T-cell (primary cell): ENCODE data around the gene LXN. TPM values are rescaled to one million over a fixed set of nuclear protein-coding genes. Genes with fewer than 3 reads are reported as not detected.

ENCODE experiments used
- ATAC-seq, 4 experiments: fragments of 200-7000 bp in 3 of 4; fragments of 150-1000 bp in 1 of 4; cut with Tn5 transposase; replicated peaks in 1 of 4; 1 replicate in 3 of 4; 2 replicates in 1 of 4; pipeline ENCODE4 v1.10.0; 2021; ENCODE audit warnings: moderate library complexity in 3 of 4, mild to moderate bottlenecking in 2 of 4, moderate number of reproducible peaks in 1 of 4
- CTCF ChIA-PET, 2 donors: fragments of 300-600 bp; sonication (Branson Sonifier 250); formaldehyde crosslinking; loops; one replicate each; lab custom pipeline; 2022; ENCODE audit warnings: antibody characterized with exemption in 2 of 2; lab: Charles Lee
- POLR2A ChIA-PET, 2 donors: fragments of 300-600 bp; sonication (Branson Sonifier 250); formaldehyde crosslinking; loops; one replicate each; lab custom pipeline; 2022; ENCODE audit warnings: antibody characterized with exemption in 2 of 2; lab: Charles Lee
- DNase-seq, 35 experiments: peaks; one replicate each; pipeline versions ENCODE4 v3.0.0 to v3.0.0-alpha.2; 2013 to 2023
- H3K27ac ChIP-seq: one replicate; pipeline ENCODE4 v1.5.1; 2013; ENCODE audit warnings: low read length
- H3K27me3 ChIP-seq, 2 experiments: replicated peaks in 1 of 2; 1 replicate in 1 of 2; 2 replicates in 1 of 2; pipeline versions ENCODE4 v1.6.1 to v1.7.0; 2013; ENCODE audit warnings: low read length in 1 of 2, mixed read lengths in 1 of 2; ENCODE audit not compliant: control insufficient read depth in 2 of 2, insufficient read depth in 2 of 2; ENCODE audit errors: extremely low read depth in 1 of 2
- H3K36me3 ChIP-seq, 2 donors: 1 replicate in 1 of 2; 2 replicates in 1 of 2; pipeline versions ENCODE4 v1.6.1 to v1.7.0; 2013; ENCODE audit warnings: low read length in 1 of 2; ENCODE audit not compliant: control insufficient read depth in 2 of 2, insufficient read depth in 1 of 2; ENCODE audit errors: extremely low read depth in 1 of 2
- H3K4me1 ChIP-seq, 2 experiments: 1 replicate in 1 of 2; 2 replicates in 1 of 2; pipeline versions ENCODE4 v1.6.1 to v1.7.0; 2013; ENCODE audit warnings: low read length in 2 of 2, mixed read lengths in 1 of 2; ENCODE audit not compliant: insufficient read depth in 2 of 2, control insufficient read depth in 1 of 2; ENCODE audit errors: extremely low read depth in 1 of 2
- H3K4me3 ChIP-seq, 2 donors: 1 replicate in 1 of 2; 2 replicates in 1 of 2; pipeline versions ENCODE4 v1.5.1 to v1.7.0; 2013; ENCODE audit warnings: mild to moderate bottlenecking in 2 of 2, low read length in 1 of 2, moderate library complexity in 1 of 2; ENCODE audit not compliant: control insufficient read depth in 1 of 2; ENCODE audit errors: extremely low read depth in 1 of 2
- H3K9me3 ChIP-seq: 2 replicates; pipeline ENCODE4 v1.7.0; 2013
- H3K27ac Mint-ChIP-seq, 2 donors: one replicate each; pipeline ENCODE4 v1.8.0; 2020 to 2021; ENCODE audit warnings: mild to moderate bottlenecking in 2 of 2, mixed read lengths in 2 of 2
- H3K27me3 Mint-ChIP-seq, 2 donors: one replicate each; pipeline ENCODE4 v1.8.0; 2021 to 2022; ENCODE audit warnings: mixed read lengths in 2 of 2
- H3K36me3 Mint-ChIP-seq: one replicate; pipeline ENCODE4 v1.8.0; 2021; ENCODE audit warnings: mixed read lengths
- H3K4me1 Mint-ChIP-seq, 3 donors: one replicate each; pipeline ENCODE4 v1.8.0; 2020 to 2022; ENCODE audit warnings: mixed read lengths in 3 of 3, mild to moderate bottlenecking in 1 of 3
- H3K4me3 Mint-ChIP-seq, 3 donors: one replicate each; pipeline ENCODE4 v1.8.0; 2020 to 2022; ENCODE audit warnings: mild to moderate bottlenecking in 3 of 3, mixed read lengths in 3 of 3, moderate library complexity in 3 of 3
- H3K9me3 Mint-ChIP-seq, 3 donors: one replicate each; pipeline ENCODE4 v1.8.0; 2020 to 2022; ENCODE audit warnings: mixed read lengths in 3 of 3
- WGBS: methylation state at CpG from one replicate; pipeline ENCODE4 v1.1.5; 2013; ENCODE audit warnings: missing lambda C conversion rate; ENCODE audit not compliant: insufficient coverage; 5-methylcytosine and 5-hydroxymethylcytosine counted together
- total RNA-seq, 35 experiments: library from RNA in 6 of 35; stranded (reverse) in 6 of 35; fragments of 120-200 nt in 1 of 35; gene quantifications; one replicate each; pipeline versions ENCODE4 v1.2.1 to v1.2.4 and lab custom pipeline; 2013 to 2026

Gene LXN
- total RNA-seq, 5 donors from 2014 or later (not counting 1 experiment from before 2014, with no cell fraction given): 2.5 to 6.7 (median 3.9) TPM

DNA sequence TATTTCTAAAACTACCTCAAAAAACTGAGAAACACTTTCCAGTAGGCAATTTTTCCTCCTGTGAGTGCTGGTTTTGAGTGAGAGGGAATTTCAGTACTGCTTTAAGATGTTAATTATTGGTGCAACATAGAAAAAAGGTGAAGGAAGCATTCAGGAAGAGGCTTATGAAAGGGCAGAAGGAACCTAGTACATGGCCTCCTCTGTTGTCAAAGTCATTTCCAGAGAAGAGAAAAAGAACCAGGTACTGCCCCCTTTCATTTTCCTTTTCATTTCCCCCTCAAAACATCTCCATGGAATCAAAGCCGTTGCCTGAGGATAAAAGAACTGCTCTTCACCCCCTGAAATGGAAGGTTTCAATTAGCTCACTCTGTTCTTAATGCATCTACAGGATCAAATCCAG lies 40.0 kb upstream of the LXN start:
- H3K4me3 Mint-ChIP-seq: no peak overlapping the region

DNA sequence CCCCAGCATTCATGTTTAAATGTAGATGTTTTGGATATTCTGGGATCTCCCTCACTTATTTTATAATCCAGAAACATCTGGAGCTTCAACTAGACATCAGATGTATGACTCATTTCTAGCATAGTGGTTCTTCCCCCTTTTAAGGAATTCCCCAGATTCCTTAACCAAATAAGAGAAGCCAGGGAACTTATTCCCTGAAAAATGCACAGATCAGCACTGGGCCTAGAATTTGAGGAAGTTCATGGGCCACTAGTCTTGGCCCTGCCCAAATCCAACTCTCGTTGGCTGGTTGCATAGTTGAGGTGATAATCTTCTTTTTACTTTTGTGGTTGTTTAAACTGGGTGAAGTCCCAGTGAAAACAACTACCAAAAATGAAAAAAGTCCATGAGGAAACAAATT lies 39.4 kb upstream of the LXN start:
- no peak for ATAC-seq
- Mint-ChIP-seq H3K4me1 (peaks cover 0 to 12% (median 7%) of the 10 kb centered on the region in 3 donors), H3K27me3 (no peaks in the 10 kb centered on the region), H3K36me3 (peaks cover 57% of the 10 kb centered on the region), H3K4me3 (no peak overlapping the region), H3K9me3 (no peaks in the 10 kb centered on the region), H3K27ac (no peak overlapping the region)
- Histone ChIP-seq H3K27ac (no peak overlapping the region), H3K27me3 (no peaks in the 10 kb centered on the region), H3K9me3 (no peaks in the 10 kb centered on the region), H3K4me3 (no peak overlapping the region), H3K36me3 (peaks cover 0 to 24% of the 10 kb centered on the region in 2 donors), H3K4me1 (no peaks in the 10 kb centered on the region)
- POLR2A ChIA-PET: no interaction called here
- DNase-seq: no peak
- CTCF ChIA-PET: no interaction called here
- no CpG with 5 or more reads among the region's 1 CpG for WGBS

More for the DNA sequence above, 40.0 kb upstream of the LXN start:
- no peak overlapping the region for H3K27ac Mint-ChIP-seq
- ChIA-PET CTCF (interaction anchor here in 1 of 2 donors (0.5 kb wide), 1 partner anchor 41 kb away, joined by 3 read pairs; no protein-coding TSS in a partner anchor), POLR2A (no interaction called here)
- no peaks in the 10 kb centered on the region for H3K27me3 Mint-ChIP-seq
- H3K9me3 Mint-ChIP-seq: no peaks in the 10 kb centered on the region
- Histone ChIP-seq H3K27me3 (no peaks in the 10 kb centered on the region), H3K27ac (no peak overlapping the region), H3K9me3 (no peaks in the 10 kb centered on the region), H3K4me1 (no peaks in the 10 kb centered on the region), H3K36me3 (peaks cover 0 to 20% of the 10 kb centered on the region in 2 donors), H3K4me3 (no peak overlapping the region)
- WGBS: no CpG with 5 or more reads among the region's 1 CpG
- DNase-seq (no peak), ATAC-seq (no peak)
- H3K4me1 Mint-ChIP-seq: peaks cover 0 to 17% (median 8%) of the 10 kb centered on the region in 3 donors
- peaks cover 52% of the 10 kb centered on the region for H3K36me3 Mint-ChIP-seq

DNA sequence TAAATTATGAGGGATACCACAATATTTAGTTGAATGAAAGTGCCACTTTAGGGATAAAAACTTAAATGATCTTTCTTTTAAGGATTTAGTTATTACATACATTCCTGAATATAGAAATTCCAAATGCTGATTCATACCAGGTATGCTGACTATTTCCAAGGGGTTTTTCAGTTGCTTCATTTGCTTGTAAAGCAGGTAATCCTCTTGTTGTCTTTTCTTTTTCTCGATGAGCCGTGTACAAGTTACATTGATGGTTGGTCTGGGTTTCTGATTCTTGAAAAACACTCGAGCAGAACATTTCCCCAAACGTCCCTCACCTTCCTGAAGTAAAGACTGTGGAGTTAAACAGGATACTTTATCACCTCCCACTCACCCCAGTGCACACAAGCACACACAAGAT lies 38.2 kb upstream of the LXN start:
- no CpG with 5 or more reads among the region's 4 CpGs for WGBS
- Histone ChIP-seq H3K4me1 (no peaks in the 10 kb centered on the region), H3K27ac (no peak overlapping the region), H3K27me3 (no peaks in the 10 kb centered on the region), H3K4me3 (no peak overlapping the region), H3K36me3 (peaks cover 0 to 24% of the 10 kb centered on the region in 2 donors), H3K9me3 (no peaks in the 10 kb centered on the region)
- Mint-ChIP-seq H3K36me3 (peaks cover 59% of the 10 kb centered on the region), H3K4me1 (peaks cover 0 to 12% (median 3%) of the 10 kb centered on the region in 3 donors), H3K27me3 (no peaks in the 10 kb centered on the region), H3K4me3 (no peak overlapping the region), H3K9me3 (no peaks in the 10 kb centered on the region), H3K27ac (no peak overlapping the region)
- ATAC-seq (no peak), DNase-seq (no peak)
- ChIA-PET POLR2A (interaction anchor here in 1 of 2 donors (0.6 kb wide), 1 partner anchor 124 kb away, joined by 3 read pairs; no protein-coding TSS in a partner anchor), CTCF (no interaction called here)

DNA sequence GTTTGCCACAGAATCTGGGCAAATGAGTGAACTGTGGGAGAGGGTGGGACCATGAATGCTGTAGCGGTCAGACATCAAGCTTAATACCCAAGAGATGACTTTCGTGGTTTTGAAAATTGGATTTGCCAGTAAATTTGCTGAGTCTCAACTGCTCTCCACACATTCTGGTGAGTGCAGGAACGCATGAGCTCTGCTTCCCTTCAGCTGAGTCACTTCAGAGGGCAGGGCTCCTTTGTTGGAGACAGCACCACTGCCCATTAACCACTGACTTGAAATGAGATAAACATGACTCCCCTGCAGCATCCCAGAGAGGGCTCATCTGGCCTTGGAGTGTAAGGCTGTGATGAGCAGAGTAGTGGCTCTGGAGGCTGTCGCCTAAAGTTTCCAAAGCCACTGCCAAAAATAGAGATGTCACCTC lies 37.2 kb upstream of the LXN start:
- Mint-ChIP-seq H3K4me1 (peaks cover 0 to 6% (median 3%) of the 10 kb centered on the region in 3 donors), H3K9me3 (no peaks in the 10 kb centered on the region), H3K27ac (no peak overlapping the region), H3K27me3 (no peaks in the 10 kb centered on the region), H3K4me3 (no peak overlapping the region), H3K36me3 (peaks cover 59% of the 10 kb centered on the region)
- WGBS: no CpG with 5 or more reads among the region's 4 CpGs
- ChIA-PET CTCF (no interaction called here), POLR2A (interaction anchor here in 1 of 2 donors (0.6 kb wide), 1 partner anchor 562 kb away, joined by 4 read pairs; no protein-coding TSS in a partner anchor)
- no peaks in the 10 kb centered on the region for H3K27me3 ChIP-seq
- H3K27ac ChIP-seq: no peak overlapping the region
- H3K9me3 ChIP-seq: no peaks in the 10 kb centered on the region
- H3K4me1 ChIP-seq: no peaks in the 10 kb centered on the region
- no peak for ATAC-seq
- H3K4me3 ChIP-seq: no peak overlapping the region
- DNase-seq: no peak
- H3K36me3 ChIP-seq: peaks cover 0 to 24% of the 10 kb centered on the region in 2 donors

DNA sequence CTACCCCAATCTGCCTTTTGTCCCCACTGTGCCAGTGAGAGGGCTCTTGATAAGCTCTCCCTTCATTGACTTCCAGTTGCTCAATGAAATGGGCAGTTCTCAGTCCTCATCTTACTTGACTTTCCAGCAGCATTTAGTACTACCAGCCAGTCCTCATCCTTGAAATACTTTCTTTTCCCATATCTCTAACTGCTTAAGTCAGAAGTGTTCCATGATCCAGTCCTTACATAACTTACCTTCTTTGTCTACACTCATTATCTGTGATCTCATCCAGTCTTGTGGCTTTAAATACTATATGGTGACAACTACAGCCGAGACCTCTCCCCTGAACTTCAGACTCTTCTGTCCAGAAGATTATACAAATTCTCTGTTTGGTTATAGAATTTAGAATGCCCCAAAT lies 31.1 kb upstream of the LXN start:
- Mint-ChIP-seq H3K27ac (no peak overlapping the region), H3K36me3 (peaks cover 53% of the 10 kb centered on the region), H3K9me3 (no peaks in the 10 kb centered on the region), H3K27me3 (no peaks in the 10 kb centered on the region), H3K4me1 (peaks cover 12 to 19% (median 15%) of the 10 kb centered on the region in 3 donors), H3K4me3 (no peak overlapping the region)
- WGBS: no CpG with 5 or more reads among the region's 1 CpG
- Histone ChIP-seq H3K4me3 (no peak overlapping the region), H3K27me3 (no peaks in the 10 kb centered on the region), H3K9me3 (no peaks in the 10 kb centered on the region), H3K27ac (no peak overlapping the region), H3K36me3 (peaks cover 0 to 17% of the 10 kb centered on the region in 2 donors), H3K4me1 (no peaks in the 10 kb centered on the region)
- ATAC-seq (no peak), DNase-seq (no peak)
- ChIA-PET POLR2A (no interaction called here), CTCF (no interaction called here)

DNA sequence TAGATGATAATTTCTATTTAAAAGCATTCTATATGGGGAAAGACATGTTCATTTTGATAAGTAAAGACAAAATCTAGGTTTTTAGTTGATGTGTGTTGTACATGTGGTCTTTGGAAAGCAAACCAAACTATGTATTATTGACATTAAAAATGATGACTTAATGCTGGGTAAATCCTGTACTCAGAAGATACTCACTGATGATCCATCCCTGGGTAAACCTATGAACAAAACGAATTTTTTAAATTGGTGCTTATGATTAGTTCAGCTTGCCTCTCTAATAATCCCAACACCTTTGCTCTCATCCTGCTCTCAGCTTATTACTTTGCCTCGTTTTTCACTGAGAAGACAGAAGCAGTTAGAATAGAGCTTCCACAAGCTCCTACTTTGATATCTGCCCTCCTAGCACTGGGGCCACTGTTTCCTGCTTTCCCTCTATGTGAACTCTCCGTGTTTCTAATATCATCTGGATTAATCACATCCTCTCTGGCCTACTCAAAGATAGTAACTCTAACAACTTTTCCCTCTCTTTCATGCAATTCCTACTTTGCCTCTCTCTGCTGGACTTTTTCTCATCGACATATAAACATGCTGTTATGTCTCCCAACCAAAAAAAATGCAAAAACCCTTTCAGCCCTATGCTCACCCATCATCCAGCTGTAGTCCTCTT lies 30.5 kb upstream of the LXN start:
- Mint-ChIP-seq H3K4me1 (peaks cover 12 to 19% (median 15%) of the 10 kb centered on the region in 3 donors), H3K4me3 (no peak overlapping the region), H3K9me3 (no peaks in the 10 kb centered on the region), H3K36me3 (peaks cover 52% of the 10 kb centered on the region), H3K27me3 (no peaks in the 10 kb centered on the region), H3K27ac (no peak overlapping the region)
- no peaks in the 10 kb centered on the region for H3K4me1 ChIP-seq
- ATAC-seq (no peak), DNase-seq (no peak)
- H3K27me3 ChIP-seq: no peaks in the 10 kb centered on the region
- no peak overlapping the region for H3K4me3 ChIP-seq
- CTCF ChIA-PET: no interaction called here
- H3K9me3 ChIP-seq: no peaks in the 10 kb centered on the region
- POLR2A ChIA-PET: no interaction called here
- no peak overlapping the region for H3K27ac ChIP-seq
- H3K36me3 ChIP-seq: peaks cover 0 to 11% of the 10 kb centered on the region in 2 donors
- WGBS: 92% methylated on average over 3 of the region's 4 CpGs
